Osteocyte (in vitro differentiated cells): ENCODE measurements around the gene ZNF284. TPM values are rescaled to one million over a fixed set of nuclear protein-coding genes. Genes with fewer than 3 reads are reported as not detected.

Source experiments
- DNase-seq: peaks from one replicate; pipeline ENCODE4 v3.0.0; 2021; ENCODE audit warnings: mixed read lengths; ENCODE audit not compliant: unreplicated experiment; ENCODE audit errors: extremely low spot score
- H3K27ac Mint-ChIP-seq: one replicate; pipeline ENCODE4 v1.8.0; 2021; ENCODE audit warnings: mild to moderate bottlenecking, mixed read lengths; ENCODE audit not compliant: unreplicated experiment
- H3K27me3 Mint-ChIP-seq: one replicate; pipeline ENCODE4 v1.8.0; 2021; ENCODE audit warnings: mixed read lengths; ENCODE audit not compliant: unreplicated experiment
- H3K36me3 Mint-ChIP-seq: one replicate; pipeline ENCODE4 v1.8.0; 2021; ENCODE audit warnings: mixed read lengths; ENCODE audit not compliant: unreplicated experiment
- H3K4me1 Mint-ChIP-seq: one replicate; pipeline ENCODE4 v1.8.0; 2021; ENCODE audit warnings: mixed read lengths; ENCODE audit not compliant: unreplicated experiment
- H3K4me3 Mint-ChIP-seq: one replicate; pipeline ENCODE4 v1.8.0; 2021; ENCODE audit warnings: mild to moderate bottlenecking, moderate library complexity, mixed read lengths; ENCODE audit not compliant: unreplicated experiment
- H3K9me3 Mint-ChIP-seq: one replicate; pipeline ENCODE4 v1.8.0; 2021; ENCODE audit warnings: mixed read lengths; ENCODE audit not compliant: unreplicated experiment
- total RNA-seq: library from RNA; stranded (reverse); gene quantifications from 2 replicates; pipeline ENCODE4 v1.2.1, GENCODE V29; 2021
- TF ChIP-seq, protein P1 (sequence below): fragments of 200-600 bp; sonication (generic); IDR thresholded peaks from 2 replicates; pipeline ENCODE4 v1.5.0; 2021; ENCODE audit warnings: antibody characterized with exemption, mild to moderate bottlenecking, moderate library complexity

ZNF284 gene
- total RNA-seq, 1 donor from 2014 or later = 3.8 TPM

DNA sequence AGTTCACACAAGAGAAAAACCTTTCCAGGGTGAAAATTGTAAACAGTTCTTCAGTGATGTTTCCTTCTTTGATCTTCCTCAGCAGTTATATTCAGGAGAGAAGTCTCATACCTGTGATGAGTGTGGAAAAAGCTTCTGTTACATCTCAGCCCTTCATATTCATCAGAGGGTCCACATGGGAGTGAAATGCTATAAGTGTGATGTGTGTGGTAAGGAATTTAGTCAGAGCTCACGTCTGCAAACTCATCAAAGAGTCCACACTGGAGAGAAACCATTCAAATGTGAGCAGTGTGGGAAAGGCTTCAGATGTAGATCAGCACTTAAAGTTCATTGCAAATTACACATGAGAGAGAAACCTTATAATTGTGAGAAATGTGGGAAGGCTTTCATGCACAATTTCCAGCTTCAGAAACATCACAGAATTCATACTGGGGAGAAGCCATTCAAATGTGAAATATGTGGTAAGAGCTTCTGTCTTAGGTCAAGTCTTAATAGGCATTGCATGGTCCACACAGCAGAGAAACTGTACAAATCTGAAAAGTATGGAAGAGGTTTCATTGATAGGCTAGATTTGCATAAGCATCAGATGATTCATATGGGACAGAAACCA lies 39.9 kb upstream of the ZNF284 start:
- DNase-seq = no peak
- H3K4me1 Mint-ChIP-seq = no peaks in the 10 kb centered on the region
- peaks cover 55% of the 10 kb centered on the region for H3K9me3 Mint-ChIP-seq
- no peak overlapping the region for H3K27ac Mint-ChIP-seq
- H3K4me3 Mint-ChIP-seq = no peak overlapping the region
- TF ChIP-seq, protein P1, sequence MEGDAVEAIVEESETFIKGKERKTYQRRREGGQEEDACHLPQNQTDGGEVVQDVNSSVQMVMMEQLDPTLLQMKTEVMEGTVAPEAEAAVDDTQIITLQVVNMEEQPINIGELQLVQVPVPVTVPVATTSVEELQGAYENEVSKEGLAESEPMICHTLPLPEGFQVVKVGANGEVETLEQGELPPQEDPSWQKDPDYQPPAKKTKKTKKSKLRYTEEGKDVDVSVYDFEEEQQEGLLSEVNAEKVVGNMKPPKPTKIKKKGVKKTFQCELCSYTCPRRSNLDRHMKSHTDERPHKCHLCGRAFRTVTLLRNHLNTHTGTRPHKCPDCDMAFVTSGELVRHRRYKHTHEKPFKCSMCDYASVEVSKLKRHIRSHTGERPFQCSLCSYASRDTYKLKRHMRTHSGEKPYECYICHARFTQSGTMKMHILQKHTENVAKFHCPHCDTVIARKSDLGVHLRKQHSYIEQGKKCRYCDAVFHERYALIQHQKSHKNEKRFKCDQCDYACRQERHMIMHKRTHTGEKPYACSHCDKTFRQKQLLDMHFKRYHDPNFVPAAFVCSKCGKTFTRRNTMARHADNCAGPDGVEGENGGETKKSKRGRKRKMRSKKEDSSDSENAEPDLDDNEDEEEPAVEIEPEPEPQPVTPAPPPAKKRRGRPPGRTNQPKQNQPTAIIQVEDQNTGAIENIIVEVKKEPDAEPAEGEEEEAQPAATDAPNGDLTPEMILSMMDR = no peak
- no peaks in the 10 kb centered on the region for H3K27me3 Mint-ChIP-seq
- H3K36me3 Mint-ChIP-seq = peaks cover 62% of the 10 kb centered on the region

DNA sequence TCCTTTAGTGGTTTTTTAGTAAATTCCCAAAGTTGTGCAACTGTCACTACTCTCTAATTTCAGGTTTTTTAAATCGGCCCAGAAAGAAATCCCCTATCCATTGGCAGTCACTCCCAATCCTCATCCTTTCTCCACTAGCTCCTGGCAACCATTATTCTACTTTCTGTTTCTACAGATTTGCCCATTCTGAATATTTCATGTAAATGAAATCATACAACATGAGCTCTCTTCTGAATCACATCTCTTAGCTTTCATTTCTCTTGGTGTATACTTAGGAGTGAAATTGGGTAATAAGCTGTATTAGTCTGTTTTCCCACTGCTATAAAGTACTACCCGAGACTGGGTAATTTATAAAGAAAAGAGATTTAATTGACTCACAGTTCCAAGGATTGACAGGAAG lies 29.8 kb upstream of the ZNF284 start:
- TF ChIP-seq, protein P1 = no peak
- Mint-ChIP-seq H3K27ac (no peak overlapping the region), H3K9me3 (peaks cover 37% of the 10 kb centered on the region), H3K4me1 (no peaks in the 10 kb centered on the region), H3K36me3 (no peaks in the 10 kb centered on the region), H3K27me3 (peaks cover 27% of the 10 kb centered on the region), H3K4me3 (no peak overlapping the region)
- no peak for DNase-seq

- H3K9me3 Mint-ChIP-seq = peaks cover 11% of the 10 kb centered on the region
- H3K27me3 Mint-ChIP-seq = peaks cover 27% of the 10 kb centered on the region
- peak overlapping the region; percentile 98 for H3K4me3 Mint-ChIP-seq
- H3K36me3 Mint-ChIP-seq = peaks cover 18% of the 10 kb centered on the region
- TF ChIP-seq, protein P1 = no peak
- DNase-seq = no peak
- peak overlapping the region; percentile 94 for H3K27ac Mint-ChIP-seq
- peaks cover 13% of the 10 kb centered on the region for H3K4me1 Mint-ChIP-seq
Observed at GRCh38 chr19:44050740-44051649, 21.0 kb upstream of the ZNF284 start.

DNA sequence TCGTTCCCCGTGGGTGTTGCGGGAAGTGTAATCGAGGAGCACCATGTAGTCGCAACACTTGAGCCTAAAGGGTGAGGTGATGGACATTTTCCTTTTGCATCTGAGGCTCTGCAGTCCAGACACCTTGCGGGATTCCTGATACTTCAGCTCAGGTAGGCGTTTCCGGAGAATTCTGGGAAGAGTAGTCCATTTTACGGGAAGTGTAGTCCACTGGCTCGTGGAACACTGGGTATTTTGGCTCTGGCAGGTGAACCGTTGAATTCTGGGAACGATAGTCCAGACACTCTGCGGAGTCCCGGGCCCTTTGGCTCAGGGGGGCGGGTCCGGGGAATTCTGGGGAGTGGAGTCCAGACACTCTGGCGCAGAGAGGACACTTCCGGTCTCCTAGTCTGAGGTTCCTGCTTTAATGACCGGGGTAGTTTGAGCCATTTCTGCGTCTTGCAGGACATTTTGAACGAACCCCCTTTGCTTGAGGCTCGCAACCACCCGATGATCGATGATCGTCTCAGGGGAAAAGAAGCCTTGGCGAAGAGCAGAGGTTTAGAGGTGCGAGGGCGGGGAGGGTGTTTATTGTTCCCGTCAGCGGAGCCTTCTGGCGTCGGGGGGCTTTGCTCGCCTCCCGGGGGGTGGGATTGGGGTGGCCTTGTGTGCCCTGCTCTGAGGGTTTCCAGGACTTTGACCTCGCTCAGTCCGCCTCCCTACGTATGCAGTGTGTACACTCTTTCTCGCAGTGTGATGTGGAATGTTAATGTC lies 20.1 kb upstream of the ZNF284 start, which contains the start of gene ZNF223:
Gene ZNF223, plus strand, starts transcription at position 387 of the 753 bp plus-strand sequence. CDS start 3,141 bp downstream, outside the sequence.
- H3K36me3 Mint-ChIP-seq = peaks cover 20% of the 10 kb centered on the region
- TF ChIP-seq, protein P1 = no peak
- peaks cover 13% of the 10 kb centered on the region for H3K4me1 Mint-ChIP-seq
- H3K27me3 Mint-ChIP-seq = peaks cover 23% of the 10 kb centered on the region
- H3K27ac Mint-ChIP-seq = peak within 1 kb of the TSS; percentile 94
- peak within 1 kb of the TSS; percentile 98 for H3K4me3 Mint-ChIP-seq
- DNase-seq = peak; percentile 93
- H3K9me3 Mint-ChIP-seq = peaks cover 11% of the 10 kb centered on the region
